Retinal pigment epithelial cell (primary cell): ENCODE results near the gene TMEM184A.

Experiments used
- DNase-seq: peaks from one replicate; pipeline ENCODE4 v3.0.0-alpha.2; 2010; ENCODE audit warnings: low read depth
- H3K4me3 ChIP-seq: 2 replicates; pipeline ENCODE4 v1.5.1; 2011; ENCODE audit warnings: mild to moderate bottlenecking, low read length, control low read depth, moderate library complexity
- CTCF ChIP-seq: conservative IDR thresholded peaks from 2 replicates; pipeline ENCODE4 v1.5.1; 2011; ENCODE audit warnings: low read depth, low read length, control low read depth, inconsistent platforms

The TMEM184A gene

GRCh38 chr7:1566687-1567048 lies 10.7 kb upstream of the TMEM184A start:
- TF ChIP-seq CTCF, result no peak
- H3K4me3 ChIP-seq, result no peak overlapping the region
- DNase-seq, result no peak

- no peak overlapping the region for H3K4me3 ChIP-seq
- DNase-seq, result no peak
- no peak for TF ChIP-seq CTCF
Observed at GRCh38 chr7:1564603-1565022, 8.6 kb upstream of the TMEM184A start.

- no peak for TF ChIP-seq CTCF
- H3K4me3 ChIP-seq, result no peak overlapping the region
- DNase-seq, result no peak
Observed at GRCh38 chr7:1563981-1564602, 8.1 kb upstream of the TMEM184A start.

GRCh38 chr7:1562597-1563051 lies 6.6 kb upstream of the TMEM184A start:
- DNase-seq, result no peak
- no peak overlapping the region for H3K4me3 ChIP-seq
- no peak for TF ChIP-seq CTCF

- H3K4me3 ChIP-seq, result no peak overlapping the region
- TF ChIP-seq CTCF, result no peak
- no peak for DNase-seq
Observed at GRCh38 chr7:1562116-1562515, 6.1 kb upstream of the TMEM184A start.

- no peak for TF ChIP-seq CTCF
- H3K4me3 ChIP-seq, result no peak overlapping the region
Observed at GRCh38 chr7:1561036-1561940, 5.3 kb upstream of the TMEM184A start.

More at GRCh38 chr7:1561036-1561940, 5.3 kb upstream of the TMEM184A start:
- no peak for DNase-seq
